ENCODE measurements around the gene TEKT5.

TEKT5 gene

GRCh38 chr16:10612649-10613179 is 82.0 kb downstream of the TEKT5 start:
- TF ChIP-seq CTCF (conservative IDR thresholded peaks at IDR 0.05), result no peak
- no peak overlapping the region for H3K27ac ChIP-seq

DNA sequence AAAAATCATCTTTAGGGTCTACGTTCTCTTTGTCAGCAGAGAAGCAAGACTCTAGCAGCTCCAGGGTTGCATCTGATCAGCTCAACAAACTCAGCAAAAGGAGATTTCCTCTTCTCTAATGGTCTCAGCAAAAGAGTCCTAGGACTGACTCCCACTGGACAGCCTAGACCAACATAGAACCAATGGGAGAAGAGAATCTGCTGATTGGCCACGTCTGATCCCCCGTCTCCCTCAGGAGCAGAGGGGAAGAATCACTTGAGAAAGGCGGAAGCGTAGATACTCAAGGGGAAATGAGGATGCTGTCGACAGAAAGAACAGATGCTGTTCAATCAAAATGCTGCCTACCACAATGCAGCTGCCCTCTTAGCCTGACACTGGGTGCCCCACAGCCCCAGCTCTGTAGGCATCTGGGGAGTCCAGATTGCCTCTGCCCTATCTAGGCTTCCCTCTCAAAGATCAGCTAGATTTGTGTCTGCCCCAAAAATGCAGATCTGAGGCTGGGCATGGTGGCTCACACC is 82.8 kb downstream of the TEKT5 start:
- TF ChIP-seq CTCF (conservative IDR thresholded peaks at IDR 0.05), result no peak
- no peak overlapping the region for H3K27ac ChIP-seq

DNA sequence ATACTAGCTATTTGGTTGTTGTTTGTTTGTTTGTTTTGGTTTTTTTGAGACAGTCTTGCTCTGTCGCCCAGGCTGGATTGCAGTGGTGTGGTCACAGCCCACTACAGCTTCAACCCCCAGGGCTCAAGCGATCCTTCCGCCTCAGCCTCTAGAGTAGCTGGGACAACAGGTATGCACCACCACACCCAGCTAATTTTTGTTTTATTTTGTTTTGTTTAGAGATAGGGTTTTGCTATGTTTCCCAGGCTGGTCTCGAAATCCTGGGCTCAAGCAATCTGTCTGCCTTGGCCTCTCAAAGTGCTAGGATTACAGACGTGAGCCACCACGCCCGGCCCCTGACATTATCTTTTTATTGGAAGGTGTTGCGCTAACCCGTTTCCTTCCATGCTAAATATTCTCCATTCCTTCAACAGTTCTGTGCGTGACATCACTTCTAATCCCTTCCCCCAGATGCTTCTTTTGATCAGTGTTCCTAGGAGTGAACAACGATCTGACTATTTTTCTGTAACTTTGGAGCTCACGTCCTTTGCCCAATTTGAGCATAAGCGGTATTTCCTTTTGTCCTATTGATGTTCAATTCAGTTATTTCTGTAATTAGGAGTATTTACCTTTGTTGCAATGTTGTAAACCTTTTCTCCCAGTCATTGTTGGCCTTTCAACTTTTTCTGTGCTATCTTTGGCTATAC is 84.1 kb downstream of the TEKT5 start:
- no peak overlapping the region for H3K27ac ChIP-seq
- TF ChIP-seq CTCF (conservative IDR thresholded peaks at IDR 0.05), result no peak

- no peak for TF ChIP-seq CTCF (conservative IDR thresholded peaks at IDR 0.05)
- H3K27ac ChIP-seq, result no peak overlapping the region
Observed at GRCh38 chr16:10609402-10609774, 85.3 kb downstream of the TEKT5 start.

DNA sequence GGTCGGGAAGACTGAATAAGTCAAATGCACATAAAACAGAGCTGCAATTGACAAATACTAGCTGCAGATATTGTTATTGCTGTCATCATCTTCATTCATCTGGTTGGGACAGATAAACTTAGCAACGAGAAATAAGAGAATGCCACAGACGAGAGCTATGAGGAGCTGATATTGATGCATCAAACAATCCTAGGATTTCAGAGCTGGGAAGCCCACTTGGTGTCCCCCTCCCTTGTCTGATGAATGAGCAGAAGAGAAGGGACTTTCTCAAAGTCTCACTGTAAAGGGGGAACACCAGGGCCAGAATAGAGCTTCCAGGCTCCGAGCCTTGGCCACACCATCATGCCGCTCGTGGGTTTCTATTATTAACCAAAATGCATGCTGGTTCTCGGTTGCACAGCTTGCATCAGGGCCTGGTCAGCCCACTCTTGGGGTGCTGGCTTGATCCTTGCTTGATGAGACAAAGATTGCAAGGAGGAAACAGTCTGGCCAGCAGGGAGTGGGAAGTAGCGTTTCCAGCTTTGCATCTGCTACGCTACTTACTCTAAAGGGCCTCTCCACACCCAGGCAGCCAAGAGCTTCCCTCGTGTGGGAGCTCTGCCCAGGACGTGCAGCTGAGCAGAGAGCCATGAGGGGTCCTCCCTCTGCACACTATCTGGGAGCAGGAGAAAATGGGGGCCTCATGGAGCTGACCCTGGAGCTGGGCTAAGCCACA is 85.9 kb downstream of the TEKT5 start:
- no peak for TF ChIP-seq CTCF (conservative IDR thresholded peaks at IDR 0.05)
- H3K27ac ChIP-seq, result no peak overlapping the region

- no peak for TF ChIP-seq CTCF (conservative IDR thresholded peaks at IDR 0.05)
- no peak overlapping the region for H3K27ac ChIP-seq
Observed at GRCh38 chr16:10607157-10607556, 87.6 kb downstream of the TEKT5 start.

- TF ChIP-seq CTCF (conservative IDR thresholded peaks at IDR 0.05), result no peak
- no peak overlapping the region for H3K27ac ChIP-seq
Observed at GRCh38 chr16:10606607-10607006, 88.1 kb downstream of the TEKT5 start.

Measured in VCaP (cell line).